B cell (primary cell): Measurements from ENCODE around the gene MAP3K20. TPM values are rescaled to one million over a fixed set of nuclear protein-coding genes. Genes with fewer than 3 reads are reported as not detected.

Experiments
- ATAC-seq: fragments of 200-7000 bp; cut with Tn5 transposase; one replicate; pipeline ENCODE4 v1.10.0; 2021; ENCODE audit warnings: low read depth, mild to moderate bottlenecking, moderate number of reproducible peaks, moderate library complexity
- CTCF ChIA-PET: fragments of 350-600 bp; sonication (Branson Sonifier 250); formaldehyde crosslinking; loops from one replicate; lab custom pipeline; 2021; ENCODE audit warnings: antibody characterized with exemption, inconsistent platforms; lab: Charles Lee
- POLR2A ChIA-PET: fragments of 350-600 bp; sonication (Branson Sonifier 250); formaldehyde crosslinking; loops from one replicate; lab custom pipeline; 2021; ENCODE audit warnings: antibody characterized with exemption; lab: Charles Lee
- DNase-seq: peaks from one replicate; pipeline ENCODE4 v3.0.0; 2013
- H2AFZ ChIP-seq: 2 replicates; pipeline ENCODE4 v1.6.1; 2012; ENCODE audit warnings: mild to moderate bottlenecking, low read depth, low read length; ENCODE audit not compliant: insufficient read depth, poor library complexity, severe bottlenecking
- H3K27ac ChIP-seq, 2 donors: 1 replicate in 1 of 2; 2 replicates in 1 of 2; pipeline ENCODE4 v1.5.1; 2012 to 2013; ENCODE audit warnings: low read length in 2 of 2, mild to moderate bottlenecking in 2 of 2, moderate library complexity in 1 of 2
- H3K27me3 ChIP-seq, 4 experiments: fragments of 200-600 bp in 1 of 4; sonication (generic) in 1 of 4; replicated peaks in 1 of 4; 1 replicate in 2 of 4; 2 replicates in 2 of 4; pipeline versions ENCODE4 v1.6.1 to v1.7.0; 2013 to 2016; ENCODE audit warnings: low read length in 3 of 4, mild to moderate bottlenecking in 2 of 4, mixed read lengths in 1 of 4, moderate library complexity in 1 of 4; ENCODE audit not compliant: insufficient read depth in 4 of 4, control insufficient read depth in 3 of 4; ENCODE audit errors: control extremely low read depth in 1 of 4
- H3K36me3 ChIP-seq, 2 experiments: replicated peaks in 1 of 2; 1 replicate in 1 of 2; 2 replicates in 1 of 2; pipeline versions ENCODE4 v1.6.1 to v1.7.1; 2013; ENCODE audit warnings: low read length in 1 of 2; ENCODE audit not compliant: insufficient read depth in 2 of 2, control insufficient read depth in 1 of 2; ENCODE audit errors: control extremely low read depth in 1 of 2, extremely low read depth in 1 of 2
- H3K4me1 ChIP-seq, 2 donors: fragments of 200-600 bp in 1 of 2; sonication (generic) in 1 of 2; 1 replicate in 1 of 2; 2 replicates in 1 of 2; pipeline versions ENCODE4 v1.5.1 to v1.6.1; 2013 to 2017; ENCODE audit warnings: low read length in 2 of 2; ENCODE audit not compliant: control insufficient read depth in 2 of 2, insufficient read depth in 2 of 2
- H3K4me2 ChIP-seq: replicated peaks from 2 replicates; pipeline ENCODE3; 2012; ENCODE audit warnings: mild to moderate bottlenecking, low read depth, low read length; ENCODE audit not compliant: poor library complexity, severe bottlenecking
- H3K4me3 ChIP-seq, 5 experiments: fragments of 200-600 bp in 1 of 5; sonication (generic) in 1 of 5; 1 replicate in 3 of 5; 2 replicates in 2 of 5; pipeline versions ENCODE4 v1.5.1 to v1.7.0; 2011 to 2016; ENCODE audit warnings: low read length in 4 of 5, mild to moderate bottlenecking in 4 of 5, low read depth in 2 of 5, control low read depth in 1 of 5, moderate library complexity in 1 of 5; ENCODE audit not compliant: insufficient read depth in 1 of 5; ENCODE audit errors: control extremely low read depth in 1 of 5, extremely low read depth in 1 of 5
- H3K79me2 ChIP-seq: fragments of 200-600 bp; sonication (generic); one replicate; pipeline ENCODE4 v1.6.0; 2016; ENCODE audit warnings: low read length; ENCODE audit not compliant: control insufficient read depth, insufficient read depth
- H3K9ac ChIP-seq: fragments of 200-600 bp; sonication (generic); 2 replicates; pipeline ENCODE4 v1.6.1; 2017; ENCODE audit warnings: mild to moderate bottlenecking, low read length, moderate library complexity
- H3K9me3 ChIP-seq, 3 donors: one replicate each; pipeline versions ENCODE4 v1.6.1 to v1.7.1; 2013; ENCODE audit warnings: low read length in 2 of 3; ENCODE audit not compliant: control insufficient read depth in 2 of 3, insufficient read depth in 1 of 3; ENCODE audit errors: control extremely low read depth in 1 of 3
- H4K20me1 ChIP-seq: 2 replicates; pipeline ENCODE4 v1.6.0; 2012; ENCODE audit warnings: mild to moderate bottlenecking, low read length; ENCODE audit not compliant: insufficient read depth, control insufficient read depth, poor library complexity, severe bottlenecking
- H3K27ac Mint-ChIP-seq: one replicate; pipeline ENCODE4 v1.8.0; 2021; ENCODE audit warnings: mixed read lengths
- H3K27me3 Mint-ChIP-seq: one replicate; pipeline ENCODE4 v1.8.0; 2021; ENCODE audit warnings: mixed read lengths
- H3K4me1 Mint-ChIP-seq: one replicate; pipeline ENCODE4 v1.8.0; 2021; ENCODE audit warnings: mixed read lengths
- H3K4me3 Mint-ChIP-seq: one replicate; pipeline ENCODE4 v1.8.0; 2021; ENCODE audit warnings: mixed read lengths
- H3K9me3 Mint-ChIP-seq: one replicate; pipeline ENCODE4 v1.8.0; 2022; ENCODE audit warnings: mixed read lengths; ENCODE audit not compliant: insufficient read depth
- CTCF ChIP-seq: fragments of 200-600 bp; IDR thresholded peaks from one replicate; pipeline ENCODE4 v1.8.0; 2022; ENCODE audit warnings: antibody characterized with exemption, mild to moderate bottlenecking
- EZH2 ChIP-seq: IDR thresholded peaks from 2 replicates; pipeline ENCODE4 v1.6.1; 2012; ENCODE audit warnings: borderline replicate concordance, low read depth, mild to moderate bottlenecking, moderate library complexity, low read length; ENCODE audit not compliant: insufficient read depth, poor library complexity, severe bottlenecking
- WGBS: methylation state at CpG from one replicate; pipeline ENCODE4 v1.1.5; 2013; ENCODE audit warnings: missing lambda C conversion rate; ENCODE audit not compliant: insufficient coverage; 5-methylcytosine and 5-hydroxymethylcytosine counted together
- intact Hi-C: fragments of 100-400 bp; cut with micrococcal nuclease; formaldehyde crosslinking; loops from one replicate; pipeline ENCODE4 v1.10.0; 2022
- polyA plus RNA-seq: library from polyadenylated mRNA; depleted of rRNA; stranded (reverse); fragments of >200 nt; gene quantifications from 2 replicates; pipeline ENCODE4 v1.2.3, GENCODE V29; 2012
- total RNA-seq, 2 donors: library from RNA; stranded (reverse); fragments of 120-200 nt in 1 of 2; gene quantifications; 1 replicate in 1 of 2; 2 replicates in 1 of 2; pipeline versions ENCODE4 v1.2.3 to v1.2.4, GENCODE V29; 2013 to 2022

MAP3K20 gene
- total and polyA plus RNA-seq, 2 donors (not counting 1 experiment from before 2014, with no cell fraction given): 2.2 to 9.1 TPM

GRCh38 chr2:173241643-173242042, 166.0 kb downstream of the MAP3K20 start:
- no peak overlapping the region for H3K27ac ChIP-seq
- ChIA-PET POLR2A (no interaction called here), CTCF (no interaction called here)
- no peaks in the 10 kb centered on the region for H3K4me1 ChIP-seq
- TF ChIP-seq CTCF (no peak), EZH2 (no peak)
- whole genome bisulfite sequencing: no CpG with 5 or more reads among the region's 1 CpG
- Mint-ChIP-seq H3K9me3 (no peaks in the 10 kb centered on the region), H3K27me3 (no peaks in the 10 kb centered on the region), H3K27ac (no peak overlapping the region), H3K4me3 (no peak overlapping the region), H3K4me1 (no peaks in the 10 kb centered on the region)
- H3K9ac ChIP-seq: no peak overlapping the region
- ATAC-seq (no peak), DNase-seq (no peak)
- peaks cover 0 to 3% of the 10 kb centered on the region in 2 experiments for H3K36me3 ChIP-seq
- H3K4me3 ChIP-seq: no peak overlapping the region
- H3K9me3 ChIP-seq: no peaks in the 10 kb centered on the region
- intact Hi-C loops: no loop called here
- H4K20me1 ChIP-seq: no peaks in the 10 kb centered on the region
- no peak overlapping the region for H3K4me2 ChIP-seq
- H2AFZ ChIP-seq: no peak overlapping the region
- no peaks in the 10 kb centered on the region for H3K79me2 ChIP-seq
- H3K27me3 ChIP-seq: no peaks in the 10 kb centered on the region

- intact Hi-C loops: no loop called here
- Mint-ChIP-seq H3K9me3 (no peaks in the 10 kb centered on the region), H3K4me1 (no peaks in the 10 kb centered on the region), H3K27me3 (no peaks in the 10 kb centered on the region), H3K4me3 (no peak overlapping the region), H3K27ac (no peak overlapping the region)
- no peak overlapping the region for H3K27ac ChIP-seq
- no peaks in the 10 kb centered on the region for H3K4me1 ChIP-seq
- no peak overlapping the region for H3K4me2 ChIP-seq
- CTCF ChIA-PET: no interaction called here
- no peaks in the 10 kb centered on the region for H3K9me3 ChIP-seq
- WGBS: no CpG with 5 or more reads among the region's 2 CpGs
- no peaks in the 10 kb centered on the region for H3K36me3 ChIP-seq
- no peaks in the 10 kb centered on the region for H4K20me1 ChIP-seq
- no peak overlapping the region for H3K4me3 ChIP-seq
- POLR2A ChIA-PET: no interaction called here
- DNase-seq: no peak
- no peaks in the 10 kb centered on the region for H3K79me2 ChIP-seq
- H3K9ac ChIP-seq: no peak overlapping the region
- no peak overlapping the region for H2AFZ ChIP-seq
- H3K27me3 ChIP-seq: no peaks in the 10 kb centered on the region
- ATAC-seq: no peak
- TF ChIP-seq EZH2 (no peak), CTCF (no peak)
Measured at GRCh38 chr2:173247156-173247555, 171.5 kb downstream of the MAP3K20 start.
